DMS53 treated with DMSO at 0.1 percent for 48 hours (cell line): ENCODE measurements around the gene TPGS2.
A peak's percentile ranks its signal among the peaks of the same experiment; 100 is the strongest.
"Not testable (repeated sequence)": the region's sequence is repeated elsewhere in the genome, so short reads cannot be mapped to it uniquely, and the experiment has no call there.

ENCODE experiments used
- DNase-seq: peaks from one replicate; lab custom pipeline; 2025; ENCODE audit not compliant: unreplicated experiment; lab: John Stamatoyannopoulos, UW

TPGS2 gene

DNA sequence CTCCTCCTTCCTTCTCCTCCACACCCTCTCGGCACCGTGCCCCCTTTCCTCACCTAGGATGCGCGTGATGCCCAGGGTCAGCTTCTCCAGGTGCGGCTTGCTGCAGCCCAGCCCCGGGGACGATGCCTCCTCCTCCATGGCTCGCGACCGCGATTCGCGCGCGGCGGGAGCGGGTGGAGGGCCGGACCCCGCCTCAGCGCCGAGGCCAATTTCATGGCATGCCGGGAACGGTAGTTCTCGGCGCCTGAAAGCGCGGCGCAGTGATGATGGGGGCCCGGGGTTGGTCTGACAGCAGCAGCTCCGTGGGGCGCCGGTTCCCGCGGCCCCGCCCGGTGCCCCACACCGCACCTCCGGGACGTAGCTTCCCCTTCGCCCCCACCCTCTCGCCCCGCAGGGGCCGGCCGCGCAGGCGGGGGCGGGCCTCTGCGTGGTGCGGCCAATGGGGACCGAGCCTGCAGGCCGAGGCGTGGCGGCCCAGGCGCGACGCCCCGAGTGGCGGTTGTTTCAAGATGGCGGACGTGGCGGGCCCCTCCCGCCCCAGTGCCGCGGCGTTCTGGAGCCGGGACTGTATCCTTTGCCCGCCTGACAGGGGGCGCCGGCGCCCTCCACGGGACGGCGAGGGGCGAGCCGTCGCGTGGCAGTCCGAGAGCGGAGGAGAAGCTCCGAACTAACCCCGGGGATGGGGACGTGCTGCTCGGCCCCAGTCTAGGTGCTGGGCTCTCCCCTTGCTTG is at the start of gene TPGS2, which contains the start of gene KIAA1328:
TPGS2 (minus strand) TSS at position 373 of the 732 bp plus-strand sequence; CDS start at position 138, 235 bp downstream.
KIAA1328 (plus strand) TSS at position 498 of the 732 bp plus-strand sequence; CDS start at position 510, 12 bp downstream.
- peak; percentile 76 for DNase-seq

GRCh38 chr18:36873826-36874225 is 45.0 kb upstream of the TPGS2 start:
- not testable (repeated sequence) for DNase-seq

GRCh38 chr18:36872329-36872728 is 43.5 kb upstream of the TPGS2 start:
- no peak for DNase-seq

DNA sequence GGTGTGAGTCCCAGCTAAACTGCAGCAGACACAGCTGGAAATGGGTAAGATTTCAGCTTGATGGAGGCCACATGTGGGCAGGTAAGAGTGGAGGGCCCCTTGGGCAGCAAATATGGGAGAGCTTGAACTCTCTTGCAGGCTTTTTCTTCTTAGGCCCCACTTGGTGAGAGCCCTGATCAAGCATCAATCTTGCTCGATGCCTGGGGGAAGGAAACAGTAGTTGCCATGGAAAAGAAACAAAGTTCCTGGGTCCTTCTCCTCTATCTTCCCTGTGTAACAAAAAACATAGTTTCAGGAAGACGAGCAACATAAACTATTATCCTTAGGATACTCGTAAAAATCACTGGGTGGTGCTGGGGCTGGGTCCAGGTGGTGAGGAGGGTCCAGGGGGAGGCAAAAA is 43.0 kb upstream of the TPGS2 start:
- DNase-seq, result no peak

DNA sequence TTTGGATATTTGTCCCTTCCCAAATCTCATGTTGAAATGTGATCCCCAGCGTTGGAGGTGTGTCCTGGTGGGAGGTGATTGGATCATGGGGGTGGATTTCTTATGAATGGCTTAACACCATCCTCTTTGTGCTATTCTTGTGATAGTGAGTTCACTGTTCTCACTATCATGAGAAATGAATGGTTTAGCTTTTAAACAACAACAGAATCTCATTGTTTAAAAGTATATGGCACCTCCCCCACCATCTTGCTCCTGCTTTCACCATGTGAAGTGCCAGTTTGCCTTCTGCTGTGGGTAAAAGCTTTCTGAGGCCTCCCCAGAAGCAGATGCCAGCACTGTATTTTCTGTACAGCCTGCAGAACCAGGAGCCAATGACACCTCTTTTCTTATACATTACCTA is 38.3 kb upstream of the TPGS2 start:
- DNase-seq, result no peak

DNA sequence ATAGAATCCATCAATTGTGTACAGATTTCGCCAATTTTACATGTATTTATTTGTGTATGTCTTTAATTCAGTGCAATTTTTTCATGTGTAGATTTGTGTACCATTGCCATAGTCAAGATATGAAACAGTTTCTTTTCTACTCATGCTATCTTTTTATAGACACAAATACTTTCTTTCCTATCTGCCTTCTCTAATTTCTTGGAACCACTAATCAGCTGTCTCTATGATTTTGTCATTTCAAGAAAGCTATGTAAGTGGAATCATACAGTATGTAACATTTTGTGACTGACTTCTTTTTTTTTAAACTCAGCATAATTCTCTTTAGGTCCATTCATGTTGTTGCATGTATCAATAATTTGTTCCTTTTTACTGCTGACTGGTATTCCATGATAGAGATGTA is 33.4 kb upstream of the TPGS2 start:
- DNase-seq, result no peak

GRCh38 chr18:36856815-36857214 is 28.0 kb upstream of the TPGS2 start:
- DNase-seq, result no peak

DNA sequence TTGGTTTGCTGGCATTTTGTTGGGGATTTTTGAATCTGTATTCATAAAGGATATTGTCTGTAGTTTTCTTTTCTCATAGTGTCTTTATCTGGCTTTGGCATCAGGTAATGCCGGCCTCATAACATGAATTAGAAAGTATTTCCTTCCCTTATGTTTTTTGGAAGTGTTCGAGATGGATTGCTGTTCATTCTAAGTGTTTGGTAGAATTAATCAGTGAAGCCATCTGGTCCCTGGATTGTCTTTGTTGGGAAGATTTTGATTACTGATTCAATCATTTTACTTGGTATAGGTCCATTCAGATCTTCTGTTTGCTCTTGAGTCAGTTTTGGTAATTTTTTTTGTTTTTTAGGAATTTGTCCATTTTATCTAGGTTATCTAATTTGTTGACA is 22.4 kb upstream of the TPGS2 start:
- no peak for DNase-seq

DNA sequence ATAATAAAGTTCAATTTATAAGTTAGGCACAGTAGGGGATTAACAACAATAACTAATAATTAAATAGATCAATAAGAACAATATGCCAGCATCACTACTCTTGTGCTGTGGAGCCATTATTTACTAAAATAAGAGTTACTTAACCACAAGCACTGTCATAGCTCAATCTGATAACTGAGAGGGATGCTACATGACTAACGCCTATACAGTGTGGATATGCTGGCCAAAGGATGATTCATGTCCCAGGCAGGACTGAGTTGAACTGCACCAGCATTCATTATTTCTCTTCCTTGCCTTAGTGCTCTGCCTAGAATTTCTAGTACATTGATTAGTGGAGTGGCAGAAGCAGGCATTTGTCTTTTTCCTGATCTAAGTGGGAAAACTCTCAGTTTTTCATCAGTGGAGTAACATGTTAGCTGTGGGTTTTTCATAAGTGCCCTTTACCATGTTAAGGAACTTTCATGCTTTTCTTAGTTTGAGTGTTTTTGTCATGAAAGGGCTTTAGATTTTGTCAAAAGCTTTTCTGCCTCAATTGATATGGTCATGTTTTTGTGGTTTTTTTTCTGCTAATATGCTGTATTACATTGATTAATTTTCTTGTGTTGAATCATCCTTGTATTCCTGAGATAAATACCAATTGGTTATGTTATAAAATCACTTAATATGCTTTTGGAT is 21.9 kb upstream of the TPGS2 start:
- DNase-seq, result no peak

DNA sequence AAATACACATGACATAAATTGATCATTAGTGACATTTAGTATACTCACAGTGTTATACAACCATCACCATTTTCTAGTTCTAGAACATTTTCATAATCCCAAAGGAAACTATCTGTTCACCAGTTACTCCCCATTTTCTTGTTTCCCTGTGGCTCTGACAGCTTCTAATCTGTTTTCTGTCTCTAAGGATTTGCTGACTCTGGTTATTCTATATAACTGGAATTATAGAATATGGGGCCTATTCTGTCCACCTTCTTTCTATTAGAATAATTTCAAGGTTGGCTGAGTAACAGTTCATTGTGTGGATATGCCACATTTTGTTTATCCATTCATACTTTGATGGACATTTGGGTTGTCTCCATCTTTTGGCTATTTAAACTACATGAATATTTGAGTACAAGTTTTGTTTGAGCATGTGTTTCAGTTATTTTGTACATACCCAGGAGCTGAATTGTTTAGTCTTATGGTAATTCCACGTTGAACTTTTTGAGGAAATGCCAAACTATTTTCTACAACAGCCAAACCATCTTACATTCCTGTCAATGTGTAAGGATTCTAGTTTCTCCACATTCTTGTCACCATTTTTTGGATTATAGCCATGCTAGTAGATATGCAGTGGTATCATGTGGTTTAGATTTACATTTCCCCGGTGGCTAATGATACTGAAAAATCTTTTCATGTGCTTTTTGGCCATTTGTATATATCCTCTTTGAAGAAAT is 20.6 kb upstream of the TPGS2 start:
- no peak for DNase-seq

DNA sequence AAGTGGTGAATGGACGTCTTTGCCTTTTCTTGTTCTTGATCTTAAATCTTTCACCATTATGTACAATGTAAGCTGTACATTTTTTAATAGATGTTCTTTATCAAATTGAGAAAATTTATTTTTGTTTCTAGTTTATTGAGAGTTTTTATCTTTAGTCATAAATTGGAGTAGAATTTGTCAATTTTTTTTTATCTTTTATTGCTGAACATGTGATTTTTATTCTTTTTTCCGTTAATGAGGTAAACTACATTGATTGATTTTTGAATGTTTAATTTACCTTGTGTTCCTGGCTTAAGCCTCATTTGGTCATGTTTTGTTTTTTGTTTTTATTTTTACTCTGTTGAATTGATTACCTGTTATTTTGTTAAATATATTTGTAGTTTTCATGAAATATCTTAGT is 19.8 kb upstream of the TPGS2 start:
- DNase-seq, result no peak

- no peak for DNase-seq
Observed at GRCh38 chr18:36843784-36844183, 15.0 kb upstream of the TPGS2 start.

- no peak for DNase-seq
Observed at GRCh38 chr18:36843199-36843598, 14.4 kb upstream of the TPGS2 start.

GRCh38 chr18:36839835-36840234 is 11.0 kb upstream of the TPGS2 start:
- DNase-seq, result no peak

- DNase-seq, result no peak
Observed at GRCh38 chr18:36835927-36836326, 7.1 kb upstream of the TPGS2 start.

DNA sequence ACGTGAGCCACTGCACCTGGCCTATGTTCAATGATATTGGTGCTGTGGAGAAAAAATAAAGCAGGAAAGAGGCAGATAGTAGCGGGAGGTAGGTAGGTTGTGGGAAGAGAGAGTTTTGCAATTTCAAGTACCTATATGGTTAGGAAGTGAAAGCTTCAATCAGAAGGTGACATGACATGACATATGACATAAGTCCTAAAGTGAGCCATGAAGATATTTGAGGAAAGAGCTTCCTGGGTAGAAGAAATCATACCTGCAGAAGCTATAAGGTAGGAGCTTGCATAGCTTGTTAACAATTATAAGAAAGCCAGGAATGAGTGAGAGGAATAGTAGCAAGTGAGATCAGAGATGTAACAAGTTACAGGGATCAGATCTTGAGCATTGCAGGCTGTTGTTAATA is 4.3 kb upstream of the TPGS2 start:
- no peak for DNase-seq

DNA sequence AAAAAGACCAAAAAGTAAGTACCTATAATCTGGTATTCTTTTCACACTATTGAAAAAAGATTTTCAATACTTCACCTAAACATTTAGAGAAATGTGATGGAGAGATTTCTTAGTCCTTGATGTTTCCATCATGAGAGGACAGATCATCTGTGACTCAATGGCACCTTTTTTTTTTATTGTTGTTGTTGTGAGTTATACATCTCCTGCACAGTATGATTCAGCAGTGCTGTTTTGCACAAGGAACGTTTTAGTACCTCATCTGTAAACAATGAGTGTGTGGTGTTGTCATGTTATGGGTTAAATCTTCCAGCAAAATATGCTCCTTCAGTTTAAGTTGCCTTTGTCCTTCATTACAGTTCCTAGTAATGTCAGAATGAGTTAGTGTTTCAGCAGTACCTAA is 2.3 kb upstream of the TPGS2 start:
- no peak for DNase-seq

DNA sequence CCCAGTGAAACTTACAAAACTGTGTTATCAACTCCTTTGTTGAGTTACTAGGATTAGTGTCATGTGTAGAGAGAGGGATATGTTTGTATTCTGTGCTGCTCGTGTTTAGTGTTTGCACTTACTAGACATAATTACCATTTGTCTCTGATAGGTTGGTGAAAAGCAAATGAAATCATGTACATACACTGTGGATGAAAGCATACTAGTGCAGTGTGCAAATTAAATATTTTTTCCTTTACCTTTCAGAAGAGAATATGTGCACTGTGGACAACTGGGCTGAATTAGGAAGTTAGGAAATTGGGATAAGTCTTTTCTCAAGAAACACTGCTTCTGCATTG is 1.3 kb upstream of the TPGS2 start:
- DNase-seq, result no peak

DNA sequence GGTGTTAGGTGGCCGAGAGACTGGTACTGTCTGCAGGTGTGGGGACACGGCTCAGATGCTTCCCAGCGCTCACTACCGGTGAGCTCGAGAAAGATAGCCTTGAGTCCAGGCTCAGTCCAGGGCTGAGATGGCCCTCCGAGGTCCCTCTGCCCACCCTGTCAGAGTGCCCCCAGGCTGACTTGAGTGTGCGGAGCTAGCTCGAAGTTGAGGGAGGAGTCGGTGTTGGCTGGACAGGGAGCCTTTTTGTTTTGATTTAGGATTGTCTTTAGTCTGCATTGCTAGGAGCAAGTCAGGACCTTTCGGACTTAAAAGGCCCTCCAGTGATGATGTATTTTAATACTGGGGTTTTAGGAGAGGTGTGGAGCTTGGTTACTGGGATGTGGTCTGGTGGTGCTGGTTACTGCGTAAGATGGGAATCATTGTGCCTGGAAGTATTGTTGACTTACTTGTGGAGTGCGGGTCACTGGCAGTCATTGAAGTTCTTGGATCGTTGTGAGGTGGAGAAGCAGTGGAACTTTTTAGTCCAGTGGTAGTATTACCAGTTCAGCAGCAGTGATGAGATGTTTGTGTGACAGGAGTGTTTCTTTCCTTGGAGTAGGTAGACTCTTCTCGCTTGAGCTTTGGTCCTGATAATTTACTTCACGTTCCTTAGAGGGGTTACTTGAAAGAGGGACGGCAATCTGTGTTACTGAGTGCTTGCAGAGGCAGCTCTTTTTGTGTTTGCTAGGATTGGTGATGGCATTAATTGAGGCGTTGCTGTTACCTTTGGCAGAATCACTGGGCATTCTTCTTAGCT is 758 bp upstream of the TPGS2 start:
- peak; percentile 52 for DNase-seq

DNA sequence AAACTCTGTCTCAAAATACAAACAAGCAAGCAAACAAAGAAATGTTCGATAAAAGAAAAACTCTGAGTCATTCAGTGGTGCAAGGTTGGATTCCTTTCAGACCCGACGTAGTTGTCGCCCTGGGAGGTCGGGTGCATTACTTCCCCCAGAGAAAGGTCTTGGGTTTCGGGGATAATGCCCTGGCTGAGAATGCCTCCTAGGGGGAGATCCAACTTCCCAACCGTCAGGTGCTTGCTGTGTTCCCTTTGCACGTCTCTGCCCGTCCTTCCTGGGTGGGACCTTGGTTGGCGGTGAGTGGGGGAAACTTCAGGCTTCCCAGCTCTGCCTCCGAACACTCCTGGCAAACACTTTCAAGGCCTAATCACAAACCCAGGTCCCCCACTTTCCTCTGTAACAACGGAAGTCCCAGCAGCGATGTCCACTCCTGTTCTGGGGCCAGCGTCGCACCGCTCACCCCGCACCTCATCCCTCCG is 609 bp downstream of the TPGS2 start:
- peak; percentile 60 for DNase-seq

GRCh38 chr18:36826556-36826955 is 2.2 kb downstream of the TPGS2 start:
- DNase-seq, result no peak
